IPS DF 4.7 (cell line): Measurements from ENCODE around the gene AGFG2.
A peak's percentile ranks its signal among the peaks of the same experiment; 100 is the strongest.

Experiments used
- DNase-seq: peaks from one replicate; pipeline ENCODE4 v3.0.0-alpha.2; 2013; ENCODE audit warnings: low spot score; ENCODE audit errors: extremely low read depth

Gene AGFG2

DNA sequence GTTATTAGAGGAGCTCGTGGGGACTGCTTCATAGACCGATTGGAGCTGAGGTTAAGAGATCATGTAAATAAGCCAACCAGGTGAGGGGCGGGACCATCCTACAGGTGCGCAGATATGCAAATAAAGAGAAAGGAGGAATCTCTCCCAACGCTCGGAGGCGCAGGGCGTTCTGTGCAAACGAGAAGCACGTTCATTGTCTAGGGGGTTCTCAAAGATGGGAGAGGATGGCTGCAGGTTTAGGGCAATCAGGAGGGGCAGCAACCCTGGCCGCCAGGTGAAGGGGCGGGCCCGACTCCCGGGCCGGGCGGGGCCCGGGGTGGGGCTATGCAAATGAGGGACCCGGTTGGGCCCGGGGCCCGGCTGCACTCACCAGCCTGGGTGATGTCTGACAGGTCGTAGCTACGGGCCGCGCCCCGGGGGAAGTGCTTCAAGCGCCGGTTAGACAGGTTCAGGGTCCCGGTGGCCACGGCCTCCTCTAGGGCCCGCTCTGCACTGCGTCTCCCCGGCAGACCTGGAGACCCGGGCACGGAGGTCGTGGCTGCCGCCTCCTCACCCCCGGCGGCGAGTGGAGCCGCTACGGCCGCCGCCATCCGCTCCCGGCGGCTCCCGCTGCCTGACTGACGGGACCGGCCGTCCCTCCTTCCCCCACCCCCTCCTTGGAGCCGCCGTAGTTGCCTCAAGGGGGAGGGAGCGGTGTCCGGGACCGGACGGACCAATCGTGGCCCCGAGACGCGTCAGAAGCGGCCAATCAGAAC is 46.7 kb downstream of the AGFG2 start, which contains the start of gene LRCH4:
Gene LRCH4 (minus strand): TSS at position 619 of the 755 bp plus-strand sequence. CDS start 29 bp downstream, at position 590.
- DNase-seq, result no peak

DNA sequence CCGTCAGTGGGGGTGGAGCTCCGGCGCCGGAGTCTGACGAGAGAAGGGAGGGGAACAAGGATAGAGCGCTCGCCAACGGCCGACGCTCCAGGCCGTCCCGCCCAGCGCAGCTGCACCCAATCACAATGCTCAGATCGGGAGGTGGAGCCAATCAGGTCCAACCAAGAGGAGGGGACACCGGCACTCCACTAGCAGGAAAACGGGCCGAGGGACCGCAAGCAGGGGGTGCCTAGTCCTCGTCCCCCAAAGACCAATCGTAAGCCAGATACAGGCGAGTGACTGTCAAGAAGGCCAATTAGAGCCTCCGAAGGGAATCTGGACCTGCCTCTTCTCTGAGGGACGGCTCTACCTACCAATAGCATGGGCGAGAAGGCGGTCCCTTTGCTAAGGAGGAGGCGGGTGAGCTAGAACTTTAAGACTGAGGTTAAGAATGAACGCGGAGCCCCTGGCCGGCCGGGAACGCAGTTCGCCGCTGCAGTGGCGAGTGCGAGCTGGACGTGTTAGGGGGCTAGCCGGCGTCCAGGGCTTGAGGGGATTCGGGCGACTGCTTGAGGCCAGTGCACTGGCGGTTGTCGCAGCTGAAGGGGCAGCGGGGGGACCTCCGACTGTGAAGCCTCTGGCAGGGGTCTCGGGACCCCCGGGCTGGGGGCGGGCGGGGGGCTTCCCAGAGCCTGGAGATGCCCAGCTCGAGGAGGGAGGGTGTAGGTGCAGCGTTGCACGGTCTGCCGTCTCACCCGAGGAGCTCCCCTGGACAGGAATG is 47.4 kb downstream of the AGFG2 start, which contains the start of gene FBXO24:
Gene FBXO24 (plus strand): TSS at position 63 of the 760 bp plus-strand sequence. CDS start 298 bp downstream, at position 361.
- DNase-seq, result peak; percentile 100

DNA sequence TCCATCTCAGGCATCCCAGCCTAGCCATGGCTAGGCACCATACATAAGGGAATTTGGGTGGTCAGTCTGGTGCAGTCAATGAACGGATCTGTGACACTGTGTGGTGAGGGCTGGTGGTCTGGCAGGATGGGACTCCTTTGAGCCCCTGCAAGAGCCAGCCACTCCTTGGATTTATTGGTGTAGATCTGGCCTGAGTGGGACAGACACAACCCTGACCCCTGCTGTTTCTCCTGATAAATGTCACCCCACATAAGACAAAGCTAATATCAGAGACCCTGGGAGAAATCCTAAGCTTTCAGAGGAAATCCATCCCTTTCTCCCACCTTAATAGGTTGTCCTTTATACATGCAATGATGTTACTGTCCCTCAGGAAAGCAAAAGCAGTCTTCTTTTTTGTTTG is 49.4 kb downstream of the AGFG2 start:
- no peak for DNase-seq

DNA sequence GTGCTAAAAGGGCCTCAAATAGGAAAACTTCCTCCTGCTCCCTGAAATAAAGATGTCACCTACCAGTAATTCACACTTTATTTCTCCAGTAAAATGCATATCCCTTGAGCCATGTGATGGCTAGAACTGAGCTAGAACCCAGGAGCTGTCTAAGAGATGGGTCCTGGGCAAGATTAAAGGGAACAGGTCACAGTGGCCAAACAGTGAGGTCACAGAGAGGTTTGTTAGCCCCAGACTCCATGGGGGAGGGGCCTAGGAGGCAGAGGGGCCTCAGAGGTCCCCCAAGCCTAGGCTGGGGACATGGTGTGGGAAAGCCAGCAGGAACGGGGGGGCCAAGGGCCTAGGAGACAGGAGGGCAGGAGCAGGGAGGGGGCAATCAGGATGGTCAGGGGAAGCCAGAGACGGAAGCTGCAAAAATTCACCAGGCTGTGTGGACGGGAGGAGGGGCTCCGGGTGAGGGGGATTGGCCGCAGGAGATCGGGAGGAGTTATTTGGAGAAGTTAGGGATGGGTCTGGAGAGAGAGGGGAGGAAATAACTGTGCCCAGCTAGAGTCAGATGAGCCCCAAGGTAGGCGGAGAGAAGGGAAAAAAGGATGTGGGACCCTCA is 50.4 kb downstream of the AGFG2 start:
- DNase-seq, result no peak

DNA sequence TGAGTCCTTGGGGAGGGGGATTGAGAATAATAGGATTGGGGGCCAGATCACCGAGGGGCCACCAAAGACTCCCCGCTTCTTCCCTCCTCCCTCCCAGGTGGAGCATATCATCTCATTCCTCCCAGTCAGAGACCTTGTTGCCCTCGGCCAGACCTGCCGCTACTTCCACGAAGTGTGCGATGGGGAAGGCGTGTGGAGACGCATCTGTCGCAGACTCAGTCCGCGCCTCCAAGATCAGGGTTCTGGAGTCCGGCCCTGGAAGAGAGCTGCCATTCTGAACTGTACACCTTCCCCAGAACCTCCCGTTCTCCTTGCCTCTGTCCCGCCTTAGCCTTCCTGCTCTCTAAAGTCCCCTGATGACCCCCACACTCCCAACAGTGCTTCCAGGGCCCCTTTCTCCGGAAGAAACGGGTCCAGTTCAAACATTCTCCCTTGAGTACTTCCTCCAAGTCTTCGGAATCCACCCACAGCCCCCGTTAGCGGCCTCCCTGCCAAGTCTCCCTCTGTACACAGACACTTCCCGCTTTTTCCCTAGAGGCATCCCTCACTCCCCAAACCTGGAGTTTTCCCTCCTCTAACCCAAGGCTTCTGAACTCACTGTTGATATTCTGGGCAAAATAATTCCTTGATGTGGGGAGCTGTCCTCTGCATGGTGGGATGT is 51.2 kb downstream of the AGFG2 start:
- no peak for DNase-seq

DNA sequence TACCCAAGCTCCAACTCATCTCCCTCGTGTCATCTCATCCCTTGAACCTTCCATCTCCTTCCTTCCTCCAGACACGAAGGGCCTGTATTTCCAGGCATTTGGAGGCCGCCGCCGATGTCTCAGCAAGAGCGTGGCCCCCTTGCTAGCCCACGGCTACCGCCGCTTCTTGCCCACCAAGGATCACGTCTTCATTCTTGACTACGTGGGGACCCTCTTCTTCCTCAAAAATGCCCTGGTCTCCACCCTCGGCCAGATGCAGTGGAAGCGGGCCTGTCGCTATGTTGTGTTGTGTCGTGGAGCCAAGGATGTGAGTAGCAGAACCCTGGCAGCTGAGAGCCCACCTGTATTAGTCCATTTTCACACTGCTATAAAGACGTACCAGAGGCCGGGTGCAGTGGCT is 52.6 kb downstream of the AGFG2 start:
- no peak for DNase-seq

DNA sequence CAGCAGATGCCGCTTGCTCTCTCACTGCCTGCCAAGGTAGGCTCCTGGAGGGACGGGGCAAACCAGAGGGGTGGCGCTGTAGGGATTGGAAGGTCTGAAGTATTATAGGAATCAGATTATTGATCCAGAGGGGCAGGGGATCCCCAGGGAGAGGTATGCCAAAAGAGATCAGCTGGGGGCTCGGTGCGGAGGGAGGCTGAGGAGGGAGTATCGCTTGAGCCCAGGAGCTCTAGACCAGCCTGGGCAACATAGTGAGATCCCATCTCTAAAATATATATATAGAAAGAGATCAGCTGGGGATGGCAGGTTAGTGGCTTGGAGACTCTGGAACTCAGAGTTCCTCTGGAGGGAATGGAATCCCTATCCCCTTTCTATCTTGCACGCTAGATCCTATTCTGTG is 56.2 kb downstream of the AGFG2 start:
- no peak for DNase-seq

DNA sequence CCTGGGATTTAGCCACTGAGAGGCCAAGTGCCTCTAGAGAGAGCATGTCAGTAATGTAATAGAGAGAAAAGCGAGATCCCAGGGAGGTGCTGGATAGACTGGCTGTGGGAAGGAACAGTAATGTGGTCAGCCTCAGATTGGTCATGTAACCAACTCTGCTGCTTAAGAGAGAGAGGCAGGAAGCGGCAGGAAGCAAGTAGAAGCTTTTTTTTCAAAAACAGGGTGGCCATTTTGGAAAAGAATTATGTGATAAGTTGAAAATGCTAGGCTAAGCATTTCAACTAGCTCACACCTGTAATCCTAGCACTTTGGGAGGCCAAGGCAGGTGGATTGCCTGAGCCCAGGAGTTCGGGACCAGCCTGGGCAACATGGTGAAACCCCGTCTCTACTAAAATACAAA is 59.4 kb downstream of the AGFG2 start:
- DNase-seq, result no peak

DNA sequence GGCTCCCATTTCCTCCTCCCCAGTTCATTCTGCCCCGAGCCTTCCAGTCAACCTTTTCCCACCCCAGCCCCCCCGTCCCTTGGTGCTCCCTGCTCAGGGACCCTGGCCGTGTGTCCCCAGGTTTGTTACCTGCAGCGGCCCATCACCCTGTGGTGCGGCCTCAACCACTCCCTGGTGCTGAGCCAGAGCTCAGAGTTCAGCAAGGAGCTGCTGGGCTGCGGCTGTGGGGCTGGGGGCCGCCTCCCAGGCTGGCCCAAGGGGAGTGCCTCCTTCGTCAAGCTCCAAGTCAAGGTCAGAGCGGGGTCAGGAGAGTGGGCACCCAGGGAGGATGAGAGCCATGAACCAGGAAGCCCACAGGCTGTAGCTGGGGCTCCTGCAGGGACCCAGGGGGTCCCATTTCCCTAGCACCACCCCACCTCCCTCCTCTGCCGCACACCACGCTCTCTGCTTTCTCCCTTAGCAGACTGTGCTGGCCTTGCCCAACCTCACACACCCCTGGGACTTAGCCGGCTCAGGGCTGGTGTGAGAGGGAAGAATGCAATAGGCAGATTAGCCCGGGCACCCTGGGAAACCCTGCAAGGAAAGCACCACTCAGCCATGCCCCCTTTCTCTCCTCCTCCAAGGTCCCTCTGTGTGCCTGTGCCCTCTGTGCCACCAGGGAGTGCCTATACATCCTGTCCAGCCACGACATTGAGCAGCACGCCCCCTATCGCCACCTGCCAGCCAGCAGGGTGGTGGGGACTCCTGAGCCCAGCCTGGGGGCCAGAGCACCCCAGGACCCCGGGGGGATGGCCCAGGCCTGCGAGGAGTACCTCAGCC is 61.1 kb downstream of the AGFG2 start:
- no peak for DNase-seq

DNA sequence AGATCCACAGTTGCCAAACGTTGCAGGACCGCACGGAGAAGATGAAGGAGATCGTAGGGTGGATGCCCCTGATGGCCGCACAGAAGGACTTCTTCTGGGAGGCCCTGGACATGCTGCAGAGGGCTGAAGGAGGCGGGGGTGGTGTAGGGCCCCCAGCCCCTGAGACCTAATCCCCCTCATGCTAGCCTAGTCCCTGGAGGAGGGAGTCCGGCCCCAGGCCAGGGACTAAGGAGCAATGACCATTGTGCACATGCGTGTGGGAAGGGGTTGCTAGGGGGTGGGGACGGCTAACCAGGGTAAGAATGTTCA is 61.7 kb downstream of the AGFG2 start:
- DNase-seq, result no peak

DNA sequence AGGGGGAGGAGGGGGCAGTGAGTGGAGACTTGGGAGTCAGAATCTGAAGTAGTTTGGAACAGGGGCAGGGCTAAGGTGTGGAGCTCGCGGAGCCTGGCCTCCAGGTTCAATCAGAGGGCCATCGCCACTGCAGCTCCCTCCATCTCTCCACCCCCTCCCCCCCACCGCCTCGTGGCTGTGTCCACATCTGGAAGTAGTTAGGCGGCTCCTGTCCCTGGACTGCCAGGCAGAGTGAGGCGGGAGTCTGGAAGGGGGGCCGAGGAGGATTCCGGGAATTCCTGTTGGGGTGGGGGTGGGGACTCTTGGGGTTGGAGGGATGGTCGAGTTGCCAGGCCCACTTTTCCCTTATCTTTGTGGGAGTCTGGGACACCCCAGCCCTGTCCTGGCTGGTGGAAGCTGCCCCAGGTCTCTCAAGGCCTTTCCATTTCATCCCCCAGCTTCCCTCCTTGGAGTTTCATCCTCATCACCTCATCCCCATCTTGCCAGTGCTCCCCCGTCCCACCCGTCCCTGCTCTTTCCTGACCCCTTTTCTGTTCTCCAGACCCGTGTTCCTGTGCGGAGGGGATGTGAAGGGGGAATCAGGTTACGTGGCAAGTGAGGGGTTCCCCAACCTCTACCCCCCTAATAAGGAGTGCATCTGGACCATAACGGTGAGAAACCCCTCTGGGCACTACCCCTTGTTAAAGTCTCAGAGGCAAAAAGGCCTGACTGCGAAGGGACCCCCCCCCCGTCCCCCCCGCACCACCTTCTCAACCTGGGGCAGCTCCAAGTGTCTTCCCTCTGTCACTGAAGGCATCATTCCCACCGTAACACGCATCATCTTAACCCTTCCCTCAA is 64.1 kb downstream of the AGFG2 start:
- DNase-seq, result no peak

DNA sequence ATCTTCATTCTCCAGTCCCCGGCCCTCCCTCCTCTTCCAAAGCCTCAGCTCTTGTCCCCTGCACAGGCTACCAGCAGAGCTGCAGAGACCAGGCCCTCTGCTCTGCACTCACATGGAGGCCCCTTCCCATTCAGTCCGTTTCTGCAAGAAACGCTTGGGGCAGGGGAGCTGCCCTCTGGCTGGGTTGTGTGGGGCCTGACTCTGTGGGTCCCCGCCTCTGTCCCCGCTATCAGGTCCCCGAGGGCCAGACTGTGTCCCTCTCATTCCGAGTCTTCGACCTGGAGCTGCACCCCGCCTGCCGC is 64.7 kb downstream of the AGFG2 start:
- DNase-seq, result no peak

DNA sequence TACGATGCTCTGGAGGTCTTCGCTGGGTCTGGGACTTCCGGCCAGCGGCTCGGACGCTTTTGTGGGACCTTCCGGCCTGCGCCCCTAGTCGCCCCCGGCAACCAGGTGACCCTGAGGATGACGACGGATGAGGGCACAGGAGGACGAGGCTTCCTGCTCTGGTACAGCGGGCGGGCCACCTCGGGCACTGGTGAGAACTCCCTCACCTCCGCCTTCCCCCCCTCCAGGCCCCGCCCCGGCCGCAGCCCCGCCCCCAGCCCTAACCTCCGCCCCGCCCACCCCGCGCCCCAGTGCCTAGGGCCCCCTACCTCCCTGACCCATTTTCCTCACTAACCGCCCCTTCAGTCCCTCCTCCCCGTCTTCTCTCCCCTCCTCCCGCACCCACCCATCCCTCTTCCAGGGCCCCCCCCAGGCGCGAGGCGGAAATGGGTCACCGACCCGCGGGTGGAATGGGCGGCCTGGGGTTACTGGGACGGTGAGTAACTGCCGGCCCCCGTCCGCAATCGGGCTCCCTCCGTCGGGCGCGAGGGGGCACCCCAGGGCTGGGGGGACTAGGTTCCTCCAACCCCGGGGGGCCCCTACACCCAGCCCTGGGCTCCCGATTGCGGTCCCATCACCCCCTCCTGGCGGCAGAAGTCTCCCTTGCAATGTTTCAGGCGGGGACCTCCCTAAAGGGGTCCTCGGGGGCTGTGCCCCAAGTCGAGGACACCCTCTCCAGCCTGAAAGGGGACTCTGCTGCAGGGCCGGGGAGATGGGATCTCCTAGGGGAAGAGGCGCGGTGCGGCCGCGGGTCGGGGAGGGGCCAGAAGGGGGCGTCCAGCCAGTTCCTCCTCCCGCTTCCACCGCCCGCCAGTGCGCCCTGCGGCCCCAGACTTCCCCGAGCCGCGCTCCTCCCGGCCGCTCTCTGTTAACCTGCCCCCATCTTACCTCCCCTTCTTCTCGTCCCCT is 65.3 kb downstream of the AGFG2 start:
- no peak for DNase-seq

DNA sequence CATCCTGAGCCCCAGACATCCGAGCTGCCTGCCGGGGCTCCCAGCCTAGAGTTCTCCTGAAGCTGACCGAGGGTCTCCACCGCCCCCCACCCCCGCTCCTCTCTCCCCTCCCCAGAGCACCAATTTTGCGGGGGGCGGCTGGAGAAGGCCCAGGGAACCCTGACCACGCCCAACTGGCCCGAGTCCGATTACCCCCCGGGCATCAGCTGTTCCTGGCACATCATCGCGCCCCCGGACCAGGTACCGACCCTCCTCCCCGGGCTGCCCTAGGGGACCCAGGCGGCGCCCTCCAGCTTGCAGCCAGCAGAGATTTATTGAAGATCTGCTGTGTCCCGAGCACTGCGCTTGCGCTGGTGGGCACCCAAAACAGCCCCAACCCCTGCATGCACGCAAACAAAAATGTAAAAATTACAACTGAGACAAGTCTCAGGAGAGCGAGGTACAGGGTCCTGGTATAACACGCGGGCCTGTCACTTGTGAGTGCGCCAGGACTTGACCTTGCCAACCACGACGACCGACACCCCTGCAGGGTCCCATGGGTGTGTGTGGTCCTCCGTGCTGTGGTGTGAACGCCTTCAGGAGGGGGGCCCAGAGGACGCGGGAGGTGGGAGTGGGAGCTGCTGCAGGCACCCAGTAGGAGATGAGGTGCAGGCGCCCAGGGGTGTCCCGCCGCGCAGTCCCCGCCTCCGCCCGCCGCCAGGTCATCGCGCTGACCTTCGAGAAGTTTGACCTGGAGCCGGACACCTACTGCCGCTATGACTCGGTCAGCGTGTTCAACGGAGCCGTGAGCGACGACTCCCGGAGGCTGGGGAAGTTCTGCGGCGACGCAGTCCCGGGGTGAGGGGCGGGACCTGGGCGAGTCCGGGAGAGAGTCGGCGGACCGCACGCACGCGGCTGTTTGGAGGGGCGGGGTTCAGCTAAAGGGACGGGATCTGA is 66.2 kb downstream of the AGFG2 start:
- DNase-seq, result no peak

DNA sequence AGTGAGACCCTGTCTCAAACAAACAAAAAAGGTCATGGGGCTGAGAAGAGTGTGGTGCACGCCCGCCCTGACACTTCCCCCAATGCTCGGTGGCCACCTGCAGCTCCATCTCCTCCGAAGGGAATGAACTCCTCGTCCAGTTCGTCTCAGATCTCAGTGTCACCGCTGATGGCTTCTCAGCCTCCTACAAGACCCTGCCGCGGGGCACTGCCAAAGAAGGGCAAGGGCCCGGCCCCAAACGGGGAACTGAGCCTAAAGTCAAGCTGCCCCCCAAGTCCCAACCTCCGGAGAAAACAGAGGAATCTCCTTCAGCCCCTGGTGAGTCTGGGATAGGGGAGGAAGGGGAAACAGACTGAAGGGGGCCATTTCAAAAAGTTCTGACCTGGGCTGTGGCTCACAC is 67.3 kb downstream of the AGFG2 start:
- DNase-seq, result no peak

DNA sequence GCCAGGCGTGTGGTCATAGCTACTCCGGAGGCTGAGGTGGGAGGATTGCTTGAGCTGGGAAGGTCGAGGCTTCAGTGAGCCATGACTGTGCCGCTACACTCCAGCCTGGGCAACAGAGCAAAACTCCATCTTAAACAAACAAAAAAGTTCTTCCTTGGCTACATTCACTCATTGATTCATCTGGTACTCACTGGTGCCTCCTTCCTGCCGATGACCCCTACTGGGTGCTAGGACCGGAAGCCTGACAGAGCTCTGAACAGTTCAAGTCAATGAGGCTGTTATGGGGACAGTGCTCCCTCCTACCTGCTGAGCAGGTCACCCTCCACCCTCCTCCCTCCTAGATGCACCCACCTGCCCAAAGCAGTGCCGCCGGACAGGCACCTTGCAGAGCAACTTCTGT is 68.1 kb downstream of the AGFG2 start:
- no peak for DNase-seq

DNA sequence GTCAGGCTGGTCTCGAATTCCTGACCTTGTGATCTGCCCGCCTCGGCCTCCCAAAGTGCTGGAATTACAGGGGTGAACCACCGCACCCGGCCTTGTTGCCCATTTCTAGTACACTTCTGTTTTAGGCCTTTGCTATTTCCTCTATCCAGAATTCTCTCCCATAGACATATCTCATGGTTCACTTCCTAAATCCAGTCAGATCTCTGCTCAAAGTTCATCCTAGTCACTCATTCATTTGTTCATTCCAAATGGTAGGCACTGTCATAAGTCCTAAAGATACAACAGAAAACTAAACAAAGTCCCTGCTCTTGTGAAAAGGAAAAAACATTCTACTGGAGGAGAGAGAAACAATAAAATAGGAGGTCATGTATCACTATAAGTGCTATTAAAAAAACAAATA is 71.0 kb downstream of the AGFG2 start:
- no peak for DNase-seq
